Right ventricle myocardium inferior (tissue), 1 donor: ENCODE results near the gene PHF19. TPM values are rescaled to one million over a fixed set of nuclear protein-coding genes. Genes with fewer than 3 reads are reported as not detected.
A peak's percentile ranks its signal among the peaks of the same experiment; 100 is the strongest.

Source experiments
- ATAC-seq: fragments of 200-7000 bp; cut with Tn5 transposase; one replicate; pipeline ENCODE4 v1.9.1; 2020; ENCODE audit warnings: mild to moderate bottlenecking, moderate library complexity
- DNase-seq: peaks from one replicate; pipeline ENCODE4 v3.0.0; 2021; ENCODE audit errors: missing footprints
- intact Hi-C: fragments of 100-400 bp; cut with DNase I; formaldehyde crosslinking; loops from one replicate; pipeline ENCODE4 v1.11.0; 2022
- total RNA-seq: library from RNA; stranded (reverse); fragmentation: NEBNext Ultra II Directional; extraction: Animal tissue kit (Norgen Biotek cat#: 25700); gene quantifications from one replicate; pipeline ENCODE4 v1.2.1, GENCODE V29; 2021
- donor health status: DM: no; HTN: yes; CAD: no; lungs with severe emphysema.

PHF19 gene
- total RNA-seq, 1 donor from 2014 or later = 13.2 TPM

- ATAC-seq (peak; percentile 99), DNase-seq (peak; percentile 99)
- intact Hi-C loops = loop anchor here (2.0 kb wide), 3 partner anchors 26 to 94 kb away; partner anchors contain the start of gene FBXW2
Measured at GRCh38 chr9:120842685-120843485, 34.1 kb downstream of the PHF19 start, which contains the start of gene PSMD5. Gene PSMD5, minus strand, starts transcription at chr9:120842922. Its CDS starts 13 bp downstream, at chr9:120842909.

GRCh38 chr9:120841930-120842684, 34.9 kb downstream of the PHF19 start:
- intact Hi-C loops = loop anchor here (2.0 kb wide), 3 partner anchors 27 to 95 kb away; partner anchors contain the start of gene FBXW2
- ATAC-seq (no peak), DNase-seq (no peak)

GRCh38 chr9:120839146-120839545, 37.8 kb downstream of the PHF19 start:
- intact Hi-C loops = no loop called here
- DNase-seq = no peak
- ATAC-seq = no peak

GRCh38 chr9:120837921-120838320, 39.1 kb downstream of the PHF19 start:
- intact Hi-C loops = no loop called here
- ATAC-seq (no peak), DNase-seq (no peak)

- DNase-seq = no peak
- no peak for ATAC-seq
- intact Hi-C loops = no loop called here
Measured at GRCh38 chr9:120833325-120833724, 43.7 kb downstream of the PHF19 start.

GRCh38 chr9:120832807-120833206, 44.2 kb downstream of the PHF19 start:
- intact Hi-C loops = no loop called here
- DNase-seq (no peak), ATAC-seq (no peak)

GRCh38 chr9:120830865-120831264, 46.1 kb downstream of the PHF19 start:
- DNase-seq (no peak), ATAC-seq (no peak)
- intact Hi-C loops = no loop called here

- intact Hi-C loops = no loop called here
- ATAC-seq (no peak), DNase-seq (no peak)
Measured at GRCh38 chr9:120830151-120830550, 46.8 kb downstream of the PHF19 start.

- intact Hi-C loops = no loop called here
- ATAC-seq = no peak
- no peak for DNase-seq
Measured at GRCh38 chr9:120829650-120830049, 47.3 kb downstream of the PHF19 start.

- intact Hi-C loops = no loop called here
- DNase-seq = no peak
- ATAC-seq = no peak
Measured at GRCh38 chr9:120820095-120820494, 56.9 kb downstream of the PHF19 start.

GRCh38 chr9:120818595-120818994, 58.4 kb downstream of the PHF19 start:
- DNase-seq (no peak), ATAC-seq (no peak)
- intact Hi-C loops = no loop called here

- DNase-seq (no peak), ATAC-seq (no peak)
- intact Hi-C loops = no loop called here
Measured at GRCh38 chr9:120815075-120815474, 61.9 kb downstream of the PHF19 start.

- no peak for ATAC-seq
- intact Hi-C loops = no loop called here
- DNase-seq = no peak
Measured at GRCh38 chr9:120808931-120809330, 68.1 kb downstream of the PHF19 start.

- intact Hi-C loops = no loop called here
- ATAC-seq = no peak
- no peak for DNase-seq
Measured at GRCh38 chr9:120807607-120808379, 69.2 kb downstream of the PHF19 start.

Other genes with a start within 250 kb of the PHF19 start
- gene MEGF9, start 162.7 kb downstream of the PHF19 start, total RNA-seq = 25.2 TPM
- gene FBXW2, start 83.8 kb downstream of the PHF19 start, total RNA-seq = 41.0 TPM
- gene PSMD5, start 34.3 kb downstream of the PHF19 start, total RNA-seq = 15.3 TPM
- gene TRAF1, start 49.6 kb upstream of the PHF19 start, total RNA-seq = 2.1 TPM
- gene C5, start 173.1 kb upstream of the PHF19 start, total RNA-seq = 1.6 TPM
- 3.3 TPM for gene CNTRL, start 197.8 kb upstream of the PHF19 start, total RNA-seq